Motor neuron (in vitro differentiated cells): ENCODE results near the gene GPX5. TPM values are rescaled to one million over a fixed set of nuclear protein-coding genes. Genes with fewer than 3 reads are reported as not detected.
"Not testable (repeated sequence)": the region's sequence is repeated elsewhere in the genome, so short reads cannot be mapped to it uniquely, and the experiment has no call there.

Experiments
- ATAC-seq, 8 experiments: fragments of 200-7000 bp; cut with Tn5 transposase; replicated peaks in 6 of 8; 2 replicates each; pipeline ENCODE4 v1.8.0; 2021; ENCODE audit warnings: mild to moderate bottlenecking in 8 of 8, moderate library complexity in 8 of 8
- H3K27ac ChIP-seq, 2 donors: fragments of 250-450 bp; sonication (Bioruptor Pico); 2 replicates each; pipeline ENCODE4 v1.9.0; 2021; ENCODE audit warnings: antibody characterized with exemption in 2 of 2, mild to moderate bottlenecking in 2 of 2, moderate library complexity in 1 of 2
- H3K4me1 ChIP-seq, 2 donors: fragments of 250-450 bp; sonication (Bioruptor Pico); replicated peaks in 1 of 2; 2 replicates each; pipeline ENCODE4 v1.6.1; 2021; ENCODE audit warnings: antibody characterized with exemption in 2 of 2, mild to moderate bottlenecking in 2 of 2, moderate library complexity in 1 of 2
- H3K4me3 ChIP-seq, 5 donors: fragments of 250-450 bp; sonication (Bioruptor Pico); 2 replicates each; pipeline ENCODE4 v1.9.0; 2021; ENCODE audit warnings: antibody characterized with exemption in 5 of 5, mild to moderate bottlenecking in 5 of 5, moderate library complexity in 4 of 5
- WGBS, 10 experiments: fragments of 450-650 bp; shearing (Covaris generic); methylation state at CpG; one replicate each; pipeline ENCODE4 v1.0.0; 2022; 5-methylcytosine and 5-hydroxymethylcytosine counted together
- in situ Hi-C, 9 experiments: fragments of 400-800 bp; cut with MboI; loops; one replicate each; pipeline ENCODE4 v1.15.0; 2021; ENCODE audit warnings: low sequenced_read_pairs in 9 of 9, low pct_unique_long_range_greater_than_20kb in 2 of 9; ENCODE audit not compliant: unreplicated experiment in 9 of 9
- total RNA-seq, 8 experiments: library from RNA; unstranded; fragments of 300-600 nt; gene quantifications; 2 replicates each; pipeline versions ENCODE4 v1.2.3 to v1.2.4, GENCODE V29; 2022

GPX5 gene
- total RNA-seq, 8 experiments from 2014 or later: 0.28 TPM; not detected in 7

GRCh38 chr6:28530777-28531176 is 5.1 kb downstream of the GPX5 start:
- 0 to 60% (median 11%) methylated on average over 1 of the region's 1 CpG; no CpG with 5 or more reads in 2 of the 10 experiments for WGBS, 10 experiments
- in situ Hi-C loops: no loop called here
- H3K4me3 ChIP-seq: no peak overlapping the region
- no peaks in the 10 kb centered on the region for H3K4me1 ChIP-seq
- ATAC-seq: no peak
- no peak overlapping the region for H3K27ac ChIP-seq

DNA sequence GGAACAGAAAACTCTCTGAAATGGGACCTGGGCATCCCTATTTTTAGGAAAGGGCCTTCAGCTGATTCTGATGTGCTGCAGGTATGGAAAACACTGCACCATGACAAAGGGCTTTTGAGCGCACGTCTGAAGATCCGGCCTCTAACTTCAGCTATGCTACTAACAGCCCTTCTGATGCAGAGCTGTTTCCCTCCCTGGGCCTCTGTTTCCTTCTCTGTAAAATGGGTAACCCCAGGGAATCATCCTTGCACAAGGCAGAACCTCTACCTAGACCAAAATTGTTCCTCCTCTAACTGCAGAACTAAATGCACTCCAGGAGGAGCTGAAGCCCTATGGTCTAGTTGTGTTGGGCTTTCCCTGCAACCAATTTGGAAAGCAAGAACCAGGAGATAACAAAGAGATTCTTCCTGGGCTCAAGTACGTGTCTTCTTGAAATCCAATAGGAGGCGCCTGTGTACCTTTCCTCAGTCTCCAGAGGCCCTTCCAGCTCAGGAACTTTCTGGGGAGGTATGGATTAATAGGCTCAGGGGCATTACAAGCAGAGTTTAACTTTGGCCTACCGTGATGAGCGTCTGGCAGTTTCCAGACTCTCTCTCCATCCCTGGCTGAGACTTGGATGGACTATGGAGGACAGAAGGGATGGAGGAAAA is 5.9 kb downstream of the GPX5 start:
- in situ Hi-C loops: no loop called here
- no peak overlapping the region for H3K4me3 ChIP-seq
- no peak for ATAC-seq
- H3K27ac ChIP-seq: no peak overlapping the region
- WGBS, 10 experiments: 23 to 74% (median 49%) methylated on average over 3 to 7 of the region's 7 CpGs; no CpG with 5 or more reads in 5 of the 10 experiments
- H3K4me1 ChIP-seq: no peaks in the 10 kb centered on the region

- in situ Hi-C loops: no loop called here
- no peaks in the 10 kb centered on the region for H3K4me1 ChIP-seq
- no peak overlapping the region for H3K4me3 ChIP-seq
- WGBS, 10 experiments: 0 to 87% (median 51%) methylated on average over 1 to 3 of the region's 3 CpGs; no CpG with 5 or more reads in 4 of the 10 experiments
- no peak overlapping the region for H3K27ac ChIP-seq
- no peak for ATAC-seq
These were observed 8.6 kb downstream of the GPX5 start for GRCh38 chr6:28534306-28534705.

DNA sequence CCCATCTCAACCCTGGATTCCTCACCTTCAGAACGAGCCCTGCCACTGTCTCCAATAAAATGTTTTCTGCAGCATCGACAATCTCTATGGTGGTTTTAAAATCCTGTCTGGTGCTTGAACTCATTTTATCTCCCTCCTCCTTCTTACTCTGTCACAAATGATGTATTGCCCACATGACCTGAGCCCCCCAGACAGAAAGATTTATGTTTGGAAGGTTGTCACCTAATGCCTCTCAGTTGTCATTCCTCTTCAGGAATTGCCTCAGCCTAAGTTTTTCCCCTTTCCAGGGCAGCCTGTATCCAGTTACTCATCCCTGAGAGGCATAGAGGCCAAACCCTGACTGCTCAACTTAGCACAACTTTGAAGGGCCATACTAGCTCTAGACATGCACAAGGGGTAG is 9.2 kb downstream of the GPX5 start:
- Histone ChIP-seq H3K4me1 (no peaks in the 10 kb centered on the region), H3K27ac (no peak overlapping the region), H3K4me3 (no peak overlapping the region)
- in situ Hi-C loops: no loop called here
- 0 to 83% (median 41%) methylated on average over 1 to 2 of the region's 2 CpGs; no CpG with 5 or more reads in 2 of the 10 experiments for WGBS, 10 experiments
- no peak for ATAC-seq

- 0 to 41% (median 20%) methylated on average over 1 to 18 of the region's 18 CpGs for WGBS, 10 experiments
- peak in 1 of 8 experiments; percentile 53 for ATAC-seq
- in situ Hi-C loops: no loop called here
- Histone ChIP-seq H3K4me3 (peak overlapping the region in 3 of 5 donors; percentile 0 to 15 (median 11)), H3K27ac (no peak overlapping the region), H3K4me1 (no peaks in the 10 kb centered on the region)
These were observed 11.4 kb downstream of the GPX5 start for GRCh38 chr6:28537065-28537464.

- peak in 7 of 8 experiments; percentile 14 to 88 (median 60) for ATAC-seq
- Histone ChIP-seq H3K27ac (no peak overlapping the region), H3K4me3 (peak overlapping the region in 2 of 5 donors; percentile 0 to 11), H3K4me1 (no peaks in the 10 kb centered on the region)
- WGBS, 10 experiments: 11 to 60% (median 43%) methylated on average over 5 to 22 of the region's 22 CpGs
- in situ Hi-C loops: no loop called here
These were observed 11.9 kb downstream of the GPX5 start for GRCh38 chr6:28537509-28538140.

DNA sequence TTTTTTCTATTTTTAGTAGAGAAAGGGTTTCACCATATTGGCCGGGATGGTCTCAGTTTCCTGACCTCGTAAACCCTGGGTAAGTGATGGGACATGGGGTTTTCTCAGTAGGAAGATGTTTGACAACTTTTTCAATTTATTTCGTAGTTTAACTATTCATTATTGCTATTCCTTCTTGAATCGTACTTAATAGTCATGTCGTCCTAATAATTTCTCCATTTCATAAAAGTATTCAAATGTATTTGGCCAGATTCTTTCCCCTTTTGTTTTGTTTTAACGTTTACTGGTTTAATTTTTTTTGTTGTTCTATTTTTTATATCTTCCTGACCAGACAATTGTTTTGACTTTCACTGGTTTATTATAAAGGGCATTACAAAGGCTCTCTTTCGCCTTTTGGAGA is 16.3 kb downstream of the GPX5 start:
- Histone ChIP-seq H3K27ac (no peak overlapping the region), H3K4me3 (peak overlapping the region in 4 of 5 donors; percentile 15 to 36 (median 30)), H3K4me1 (peaks cover 0 to 5% of the 10 kb centered on the region in 2 donors)
- WGBS, 10 experiments: 33 to 81% (median 70%) methylated on average over 3 to 7 of the region's 7 CpGs
- in situ Hi-C loops: no loop called here
- ATAC-seq: no peak

GRCh38 chr6:28542440-28543296 is 17.0 kb downstream of the GPX5 start:
- WGBS, 10 experiments: 0 to 34% (median 14%) methylated on average over 3 to 23 of the region's 30 CpGs
- Histone ChIP-seq H3K27ac (no peak overlapping the region), H3K4me1 (peaks cover 0 to 5% of the 10 kb centered on the region in 2 donors), H3K4me3 (peak overlapping the region; percentile 12 to 36 (median 27))
- ATAC-seq: peak; percentile 74 to 89 (median 83)
- in situ Hi-C loops: no loop called here

DNA sequence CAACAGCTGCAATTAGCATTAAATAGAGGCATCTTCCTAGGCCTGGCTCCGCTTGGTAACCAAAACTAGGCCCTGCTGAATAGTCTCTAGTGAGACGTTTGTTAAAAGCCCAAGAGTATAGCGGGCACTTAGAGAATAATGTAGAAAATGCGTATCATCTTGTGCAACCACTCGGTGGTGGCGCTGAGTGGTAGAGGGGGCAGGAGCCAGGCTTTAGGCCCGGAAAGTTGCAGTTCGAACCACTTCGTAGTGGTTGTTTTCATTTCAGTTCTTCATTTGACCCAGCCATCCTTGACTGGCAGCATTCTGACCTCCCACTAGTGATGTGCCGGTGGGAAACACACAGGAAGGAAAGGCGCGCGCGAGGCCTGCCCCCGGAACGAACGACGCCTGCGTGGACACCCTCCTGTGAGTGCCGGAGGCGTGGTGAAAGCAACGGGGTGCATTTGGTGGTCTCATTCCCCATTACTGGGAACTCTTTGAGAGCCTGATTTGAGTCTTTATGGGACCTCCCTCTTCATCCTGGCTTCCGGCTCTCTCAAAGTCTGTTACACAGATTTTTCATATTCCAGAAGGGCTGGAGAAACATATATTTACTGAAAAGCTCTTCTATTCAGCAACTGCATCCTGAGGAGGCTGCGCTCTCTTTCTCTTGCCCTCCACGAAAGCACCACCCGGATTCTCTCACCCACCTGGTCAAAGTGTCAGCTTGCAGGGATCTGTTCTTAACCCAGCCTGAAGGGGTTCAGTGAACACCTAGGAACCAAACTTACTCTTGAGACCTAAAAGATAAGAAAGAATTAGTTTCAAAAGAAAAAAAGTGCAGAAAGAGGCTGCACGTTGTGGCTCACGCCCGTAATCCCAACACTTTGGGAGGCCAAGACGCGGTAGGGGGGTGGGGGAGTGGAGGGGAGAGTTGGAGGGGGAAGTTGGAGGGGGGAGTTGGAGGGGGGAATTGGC is 18.2 kb downstream of the GPX5 start:
- H3K27ac ChIP-seq: peak overlapping the region in 1 of 2 donors; percentile 61
- 6 to 47% (median 31%) methylated on average over 2 to 20 of the region's 31 CpGs; no CpG with 5 or more reads in 2 of the 10 experiments for WGBS, 10 experiments
- H3K4me3 ChIP-seq: peak overlapping the region in 3 of 5 donors; percentile 10 to 29 (median 22)
- in situ Hi-C loops: no loop called here
- H3K4me1 ChIP-seq: peaks cover 0 to 5% of the 10 kb centered on the region in 2 donors
- peak in 7 of 8 experiments; percentile 20 to 71 (median 58) for ATAC-seq

- H3K4me1 ChIP-seq: peaks cover 0 to 5% of the 10 kb centered on the region in 2 donors
- no peak overlapping the region for H3K27ac ChIP-seq
- H3K4me3 ChIP-seq: no peak overlapping the region
- in situ Hi-C loops: no loop called here
- no peak for ATAC-seq
These were observed 20.3 kb downstream of the GPX5 start for GRCh38 chr6:28545955-28546354.

- in situ Hi-C loops, H3K4me1 ChIP-seq, H3K4me3 ChIP-seq, ATAC-seq, H3K27ac ChIP-seq: not testable (repeated sequence)
- 31 to 100% (median 78%) methylated on average over 1 to 3 of the region's 3 CpGs for WGBS, 10 experiments
These were observed 21.3 kb downstream of the GPX5 start for GRCh38 chr6:28547003-28547402.

- H3K27ac ChIP-seq: no peak overlapping the region
- in situ Hi-C loops: no loop called here
- no peak for ATAC-seq
These were observed 26.4 kb downstream of the GPX5 start for GRCh38 chr6:28551891-28552666.

More at GRCh38 chr6:28551891-28552666, 26.4 kb downstream of the GPX5 start:
- WGBS, 10 experiments: 2 to 100% (median 74%) methylated on average over 1 to 4 of the region's 4 CpGs
- Histone ChIP-seq H3K4me3 (no peak overlapping the region), H3K4me1 (peaks cover 19 to 20% of the 10 kb centered on the region in 2 donors)
